H1 (cell line): Measurements from ENCODE around the gene TRIM39.

Experiments
- BCL11A ChIP-seq, 2 experiments: IDR thresholded peaks; one replicate each; pipeline ENCODE4 v1.6.1; 2011; ENCODE audit warnings: low read depth in 2 of 2, low read length in 2 of 2, mild to moderate bottlenecking in 2 of 2
- CBX8 ChIP-seq: fragments of 300-800, 300-1000 bp; sonication (generic); IDR thresholded peaks from 2 replicates; pipeline ENCODE4 v1.7.1; 2016; ENCODE audit warnings: low read depth, low read length, borderline replicate concordance
- CEBPB ChIP-seq: IDR thresholded peaks from 2 replicates; pipeline ENCODE4 v1.6.1; 2012; ENCODE audit warnings: low read depth, low read length
- CTCF ChIP-seq, 3 experiments: IDR thresholded peaks; 1 replicate in 2 of 3; 2 replicates in 1 of 3; pipeline versions ENCODE4 v1.5.1 to v1.6.1; 2011; ENCODE audit warnings: low read length in 3 of 3, mild to moderate bottlenecking in 3 of 3, inconsistent platforms in 2 of 3, low read depth in 1 of 3, moderate library complexity in 1 of 3; ENCODE audit not compliant: insufficient read depth in 1 of 3; ENCODE audit errors: control extremely low read depth in 1 of 3
- EZH2 ChIP-seq: fragments of 200-600 bp; sonication (generic); IDR thresholded peaks from 2 replicates; pipeline ENCODE4 v1.7.1; 2012; ENCODE audit warnings: low read depth, mild to moderate bottlenecking, moderate library complexity, low read length, inconsistent platforms; ENCODE audit not compliant: severe bottlenecking
- GTF2F1 ChIP-seq: IDR thresholded peaks from 2 replicates; pipeline ENCODE4 v1.6.1; 2012; ENCODE audit warnings: low read depth, low read length, improper control_type of control experiment, borderline replicate concordance
- HDAC6 ChIP-seq: IDR thresholded peaks from one replicate; pipeline ENCODE4 v1.7.1; 2012; ENCODE audit warnings: low read depth, mild to moderate bottlenecking, inconsistent platforms, low read length, moderate library complexity
- POLR2A ChIP-seq, 2 experiments: IDR thresholded peaks; 1 replicate in 1 of 2; 2 replicates in 1 of 2; pipeline ENCODE4 v1.6.1; 2011; ENCODE audit warnings: low read depth in 2 of 2, low read length in 2 of 2, mild to moderate bottlenecking in 2 of 2; ENCODE audit errors: control extremely low read depth in 1 of 2
- POLR2AphosphoS5 ChIP-seq: IDR thresholded peaks from 2 replicates; pipeline ENCODE4 v1.6.1; 2011; ENCODE audit warnings: low read depth, low read length
- SIN3A ChIP-seq, 2 experiments: IDR thresholded peaks in 1 of 2; conservative IDR thresholded peaks in 1 of 2; 2 replicates each; pipeline ENCODE4 v1.6.1; 2011 to 2012; ENCODE audit warnings: low read length in 2 of 2, improper control_type of control experiment in 1 of 2, low read depth in 1 of 2, mild to moderate bottlenecking in 1 of 2
- YY1 ChIP-seq: IDR thresholded peaks from 2 replicates; pipeline ENCODE4 v1.6.1; 2011; ENCODE audit warnings: low read depth, mild to moderate bottlenecking, low read length

- TF ChIP-seq BCL11A (IDR thresholded peaks at IDR 0.05; ENCODE audit: low read depth in 2 of 2, low read length in 2 of 2) (no peak), SIN3A (conservative IDR thresholded peaks at IDR 0.05 in 1 of 2, IDR thresholded peaks at IDR 0.05 in 1 of 2; ENCODE audit: low read depth in 1 of 2, low read length in 2 of 2) (no peak), CTCF (IDR thresholded peaks at IDR 0.05; ENCODE audit: control extremely low read depth in 1 of 3, insufficient read depth in 1 of 3, low read depth in 1 of 3, low read length in 3 of 3) (no peak), POLR2A (IDR thresholded peaks at IDR 0.05; ENCODE audit: control extremely low read depth in 1 of 2, low read depth in 2 of 2, low read length in 2 of 2) (no peak), GTF2F1 (no peak), CEBPB (no peak), EZH2 (no peak), HDAC6 (no peak), POLR2AphosphoS5 (no peak), CBX8 (no peak), YY1 (no peak)
These were observed 53.7 kb downstream of the TRIM39 start for GRCh38 chr6:30380464-30380863.
